HG02798 (cell line): ENCODE results near the gene JUNB.

Source experiments
- ATAC-seq: cut with Tn5 transposase; IDR thresholded peaks from one replicate; pipeline ENCODE4 v1.9.1; 2021; ENCODE audit warnings: mild to moderate bottlenecking; ENCODE audit not compliant: unreplicated experiment, poor library complexity

JUNB gene

DNA sequence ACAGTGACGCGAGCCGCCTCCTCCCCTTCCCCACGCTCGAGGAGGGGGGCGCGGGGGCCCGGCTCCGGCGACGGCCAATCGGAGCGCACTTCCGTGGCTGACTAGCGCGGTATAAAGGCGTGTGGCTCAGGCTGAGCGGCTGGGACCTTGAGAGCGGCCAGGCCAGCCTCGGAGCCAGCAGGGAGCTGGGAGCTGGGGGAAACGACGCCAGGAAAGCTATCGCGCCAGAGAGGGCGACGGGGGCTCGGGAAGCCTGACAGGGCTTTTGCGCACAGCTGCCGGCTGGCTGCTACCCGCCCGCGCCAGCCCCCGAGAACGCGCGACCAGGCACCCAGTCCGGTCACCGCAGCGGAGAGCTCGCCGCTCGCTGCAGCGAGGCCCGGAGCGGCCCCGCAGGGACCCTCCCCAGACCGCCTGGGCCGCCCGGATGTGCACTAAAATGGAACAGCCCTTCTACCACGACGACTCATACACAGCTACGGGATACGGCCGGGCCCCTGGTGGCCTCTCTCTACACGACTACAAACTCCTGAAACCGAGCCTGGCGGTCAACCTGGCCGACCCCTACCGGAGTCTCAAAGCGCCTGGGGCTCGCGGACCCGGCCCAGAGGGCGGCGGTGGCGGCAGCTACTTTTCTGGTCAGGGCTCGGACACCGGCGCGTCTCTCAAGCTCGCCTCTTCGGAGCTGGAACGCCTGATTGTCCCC, at the start of gene JUNB:
JUNB (plus strand) TSS at position 142 of the 706 bp plus-strand sequence; CDS start at position 428, 286 bp downstream.
- peak; percentile 35 for ATAC-seq

DNA sequence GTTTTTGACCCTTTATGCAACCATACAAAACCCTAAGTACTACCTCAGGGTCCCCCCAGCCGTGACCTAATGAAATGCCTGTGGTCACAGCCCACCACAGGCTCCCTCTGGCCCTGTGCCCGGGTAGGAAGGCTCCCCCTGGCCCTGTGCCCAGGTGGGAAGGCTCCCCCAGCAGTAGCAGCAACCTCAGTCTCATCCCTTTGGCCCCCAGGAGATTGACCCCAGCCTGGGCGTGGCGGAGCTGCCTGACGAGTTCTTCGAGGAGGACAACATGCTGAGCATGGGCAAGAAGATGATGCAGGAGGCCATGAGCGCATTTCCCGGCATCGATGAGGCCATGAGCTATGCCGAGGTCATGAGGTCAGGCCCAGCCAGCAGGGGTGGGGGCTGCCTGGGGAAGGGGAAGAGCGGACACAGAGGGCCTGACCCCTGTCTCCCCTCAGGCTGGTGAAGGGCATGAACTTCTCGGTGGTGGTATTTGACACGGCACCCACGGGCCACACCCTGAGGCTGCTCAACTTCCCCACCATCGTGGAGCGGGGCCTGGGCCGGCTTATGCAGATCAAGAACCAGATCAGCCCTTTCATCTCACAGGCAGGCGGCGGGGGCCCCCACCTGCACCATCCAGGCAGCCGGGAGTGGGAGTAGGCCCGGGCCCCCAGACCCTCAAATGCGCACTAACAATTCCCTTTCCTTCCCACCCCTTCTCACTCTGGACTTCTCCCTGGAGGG, 46.0 kb upstream of the JUNB start:
- ATAC-seq, result no peak

DNA sequence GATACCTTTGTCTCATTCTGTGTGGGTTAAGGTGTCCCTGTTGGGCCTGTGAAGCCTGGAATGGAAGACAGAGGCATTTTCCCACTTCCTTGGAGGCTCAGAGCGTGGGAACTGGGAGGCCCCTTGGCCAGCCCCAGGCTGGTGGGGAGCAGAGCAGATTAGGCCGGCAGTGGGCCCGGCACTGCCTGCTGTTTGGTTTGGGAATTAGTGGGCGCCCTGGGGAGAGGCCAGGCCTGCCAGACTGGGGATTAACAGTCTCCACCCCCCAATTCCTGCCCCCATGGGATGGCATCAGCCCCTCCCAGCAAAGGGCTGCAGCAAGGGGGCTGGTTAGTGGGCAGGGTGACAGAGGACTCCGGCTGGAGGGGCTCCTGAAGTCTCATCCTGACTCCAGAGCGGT, 42.8 kb upstream of the JUNB start:
- ATAC-seq, result no peak

DNA sequence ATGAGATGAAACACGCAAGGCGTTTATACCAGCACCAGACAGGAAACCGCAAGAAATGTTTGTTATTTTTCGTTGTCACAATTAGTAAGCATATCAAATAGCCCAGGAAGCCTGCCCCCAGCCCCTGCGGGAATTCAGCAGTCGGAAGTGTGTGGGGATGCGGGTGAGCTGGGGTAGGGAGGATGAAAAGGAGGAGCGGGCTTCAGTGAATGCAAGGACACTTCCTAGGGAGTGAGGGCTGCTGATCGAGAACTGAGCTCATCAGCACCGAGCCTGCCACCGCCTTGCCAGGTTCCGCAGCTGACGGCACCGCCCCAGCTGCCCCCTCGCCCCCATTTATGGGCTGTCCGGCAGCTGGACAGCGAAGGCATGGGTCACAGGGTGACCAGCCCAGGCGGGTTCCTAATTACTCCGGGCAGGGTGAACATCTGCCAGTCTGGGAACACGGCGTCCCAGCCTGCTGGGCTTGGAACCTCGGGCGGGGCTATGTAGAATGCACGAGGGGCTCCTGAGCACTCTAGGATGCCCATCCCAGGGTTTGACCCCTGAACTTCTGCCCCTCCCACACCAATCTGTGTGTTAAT, 41.3 kb upstream of the JUNB start:
- no peak for ATAC-seq

DNA sequence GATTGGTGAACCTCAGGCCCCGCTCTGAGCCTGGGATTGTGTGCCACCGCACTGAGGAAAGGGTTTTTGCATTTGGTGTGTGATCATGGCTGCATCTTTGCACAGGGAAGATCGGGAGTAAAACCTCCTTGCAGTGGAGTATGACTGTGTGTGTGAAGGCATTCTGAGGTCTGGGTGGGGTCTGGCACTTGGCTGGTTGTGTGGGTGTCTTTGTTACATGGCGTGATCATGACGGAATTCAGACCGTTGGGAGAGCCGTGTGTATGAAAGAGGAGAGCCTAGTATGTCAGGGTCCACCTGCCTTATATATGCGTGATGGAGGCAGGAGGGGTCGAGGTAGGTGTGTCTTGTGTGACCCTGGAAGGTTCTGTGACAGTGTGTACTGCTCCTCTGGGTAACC, 40.4 kb upstream of the JUNB start:
- no peak for ATAC-seq

DNA sequence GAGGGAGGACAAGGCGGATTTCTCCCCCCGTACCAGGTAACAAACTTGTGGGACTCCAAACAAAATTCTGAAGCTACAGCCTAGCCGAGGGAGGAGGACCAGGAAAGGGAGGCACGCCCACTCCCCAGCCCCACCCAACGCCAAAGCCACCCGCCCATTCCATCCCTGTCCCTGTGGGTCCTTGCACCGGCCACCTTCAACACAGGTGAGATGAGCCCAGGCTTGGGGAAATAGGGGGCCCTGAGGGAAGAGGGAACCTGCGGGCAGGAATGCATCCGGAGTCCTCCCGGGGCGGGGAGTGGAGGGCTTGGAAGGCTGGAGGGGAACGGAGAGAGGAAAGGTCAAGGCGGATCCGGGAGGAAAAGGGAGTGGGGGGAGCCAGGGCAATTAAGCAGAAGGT, 39.7 kb upstream of the JUNB start, which contains the start of gene BEST2:
BEST2 (plus strand) TSS at position 157 of the 400 bp plus-strand sequence. CDS start 802 bp downstream, outside the sequence.
- ATAC-seq, result no peak

DNA sequence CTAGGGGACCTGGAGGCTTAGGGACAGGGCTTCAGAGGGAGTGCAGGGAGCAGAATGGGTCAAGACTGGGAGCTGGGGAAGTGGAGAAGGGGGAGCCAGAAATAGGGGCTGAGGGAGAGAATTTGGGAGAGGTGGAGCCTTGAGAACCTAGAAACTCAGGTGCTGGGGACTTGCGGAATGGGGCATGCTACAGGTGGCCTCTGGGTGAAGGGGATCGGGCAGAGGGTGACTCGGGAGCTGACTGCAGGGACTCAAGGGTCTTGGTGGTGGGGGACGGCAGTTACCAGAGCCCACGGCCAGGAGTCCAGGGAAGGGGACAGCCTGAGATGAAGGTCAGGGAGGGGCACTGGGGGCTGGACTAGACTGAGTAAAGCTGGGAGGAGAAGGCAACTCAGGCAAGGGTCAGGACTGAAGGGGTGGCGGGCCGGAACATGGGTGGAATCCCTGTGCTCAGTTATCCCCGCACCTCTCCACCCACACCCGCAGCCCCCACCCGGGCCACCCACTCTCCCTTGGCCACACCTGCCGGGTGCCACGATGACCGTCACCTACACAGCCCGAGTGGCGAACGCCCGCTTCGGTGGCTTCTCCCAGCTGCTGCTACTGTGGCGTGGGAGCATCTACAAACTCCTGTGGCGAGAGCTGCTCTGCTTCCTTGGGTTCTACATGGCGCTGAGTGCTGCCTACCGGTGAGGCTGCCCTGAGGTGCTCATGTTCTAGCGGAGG, 39.1 kb upstream of the JUNB start:
- no peak for ATAC-seq

DNA sequence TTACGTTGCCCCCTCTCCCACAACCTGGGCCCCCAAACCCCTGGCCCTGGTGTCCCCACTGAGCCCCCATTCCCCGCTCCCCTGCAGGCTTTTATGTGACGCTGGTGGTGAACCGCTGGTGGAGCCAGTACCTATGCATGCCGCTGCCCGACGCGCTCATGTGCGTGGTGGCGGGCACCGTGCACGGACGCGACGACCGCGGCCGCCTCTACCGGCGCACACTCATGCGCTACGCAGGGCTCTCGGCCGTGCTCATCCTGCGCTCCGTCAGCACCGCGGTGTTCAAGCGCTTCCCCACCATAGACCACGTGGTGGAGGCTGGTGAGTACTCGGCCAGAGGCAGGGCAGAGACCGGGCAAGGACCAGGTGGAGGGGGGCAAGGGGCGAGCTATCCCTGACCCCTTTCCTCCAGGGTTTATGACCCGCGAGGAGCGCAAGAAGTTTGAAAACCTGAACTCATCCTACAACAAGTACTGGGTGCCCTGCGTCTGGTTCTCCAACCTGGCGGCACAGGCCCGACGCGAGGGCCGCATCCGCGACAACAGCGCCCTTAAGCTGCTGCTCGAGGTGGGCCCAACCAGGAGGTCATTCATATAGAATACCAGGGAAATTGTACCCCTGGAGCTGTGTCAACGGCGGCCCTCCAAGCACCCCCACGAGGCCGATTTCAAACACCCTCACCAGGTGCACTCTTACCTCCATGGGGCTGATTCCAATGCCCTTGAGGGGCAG, 36.7 kb upstream of the JUNB start:
- no peak for ATAC-seq

DNA sequence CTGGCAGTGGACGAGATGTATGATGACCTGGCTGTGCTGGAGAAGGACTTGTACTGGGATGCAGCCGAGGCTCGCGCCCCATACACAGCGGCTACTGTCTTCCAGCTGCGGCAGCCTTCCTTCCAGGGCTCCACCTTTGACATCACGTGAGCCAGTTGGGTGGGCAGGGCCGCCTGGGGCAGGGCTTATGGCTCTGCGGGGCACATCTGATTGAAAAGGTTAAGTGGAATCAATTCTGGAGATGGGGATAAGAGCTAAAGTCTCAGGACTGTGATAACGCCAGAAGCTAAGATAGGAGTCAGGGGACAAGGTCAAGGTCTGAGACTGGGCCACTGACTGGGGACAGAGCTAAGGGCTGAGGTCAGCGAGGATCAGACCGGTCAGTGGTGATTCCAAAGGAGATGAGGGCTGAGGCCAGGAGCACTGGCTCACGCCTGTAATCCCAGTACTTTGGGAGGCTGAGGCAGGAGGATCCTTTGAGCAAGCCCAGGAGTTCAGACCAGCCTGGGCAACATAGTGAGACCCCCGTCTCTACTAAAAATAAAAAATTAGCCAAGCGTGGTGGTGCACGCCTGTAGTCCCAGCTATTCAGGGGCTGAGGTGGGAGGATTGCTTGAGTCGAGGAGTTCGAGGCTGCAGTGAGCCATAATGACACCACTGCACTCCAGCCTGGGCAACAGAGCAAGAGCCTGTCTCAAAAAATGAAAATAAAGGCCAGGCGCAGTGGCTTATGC, 35.0 kb upstream of the JUNB start:
- ATAC-seq, result no peak

DNA sequence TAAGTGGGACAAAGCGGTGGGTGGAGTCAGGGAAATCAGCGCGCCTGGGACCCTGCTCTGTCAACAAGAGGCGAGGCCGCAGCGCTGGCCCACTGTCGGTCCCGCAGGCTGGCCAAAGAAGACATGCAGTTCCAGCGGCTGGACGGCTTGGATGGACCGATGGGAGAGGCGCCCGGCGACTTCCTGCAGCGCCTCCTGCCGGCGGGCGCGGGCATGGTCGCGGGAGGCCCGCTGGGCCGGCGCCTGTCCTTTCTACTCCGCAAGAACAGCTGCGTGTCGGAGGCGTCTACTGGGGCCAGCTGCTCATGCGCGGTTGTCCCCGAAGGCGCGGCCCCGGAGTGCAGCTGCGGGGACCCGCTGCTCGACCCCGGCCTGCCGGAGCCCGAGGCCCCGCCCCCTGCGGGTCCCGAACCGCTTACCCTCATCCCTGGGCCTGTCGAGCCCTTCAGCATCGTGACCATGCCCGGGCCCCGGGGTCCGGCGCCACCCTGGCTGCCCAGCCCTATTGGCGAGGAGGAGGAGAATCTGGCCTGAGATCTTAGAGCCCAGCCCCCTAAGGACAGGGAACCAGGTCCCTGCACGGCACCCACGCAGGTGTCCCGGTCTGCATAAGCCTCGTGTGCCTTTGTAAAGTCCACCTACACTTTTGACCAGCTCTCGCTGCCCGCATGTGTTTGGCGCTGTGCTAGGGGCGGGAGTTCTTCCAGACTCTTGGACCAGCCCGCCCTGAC, 33.6 kb upstream of the JUNB start:
- no peak for ATAC-seq

DNA sequence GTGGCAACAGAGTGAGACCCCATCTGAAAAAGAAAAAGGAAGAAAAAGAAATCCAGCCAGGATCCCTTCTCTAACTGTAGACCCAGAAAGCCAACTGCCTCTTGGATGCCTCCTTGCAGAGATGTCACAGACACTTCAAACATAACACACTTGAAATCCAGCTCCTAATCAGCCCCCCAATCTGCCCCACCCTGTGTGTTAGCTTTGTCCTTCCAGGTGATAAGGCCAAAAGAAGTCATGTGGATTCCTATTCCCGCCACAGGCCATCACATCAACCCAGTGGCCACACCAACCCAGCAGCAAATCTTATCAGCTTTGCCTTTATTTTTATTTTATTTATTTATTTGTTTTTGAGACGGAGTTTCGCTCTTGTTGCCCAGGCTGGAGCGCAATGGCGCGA, 31.6 kb upstream of the JUNB start:
- ATAC-seq, result no peak

DNA sequence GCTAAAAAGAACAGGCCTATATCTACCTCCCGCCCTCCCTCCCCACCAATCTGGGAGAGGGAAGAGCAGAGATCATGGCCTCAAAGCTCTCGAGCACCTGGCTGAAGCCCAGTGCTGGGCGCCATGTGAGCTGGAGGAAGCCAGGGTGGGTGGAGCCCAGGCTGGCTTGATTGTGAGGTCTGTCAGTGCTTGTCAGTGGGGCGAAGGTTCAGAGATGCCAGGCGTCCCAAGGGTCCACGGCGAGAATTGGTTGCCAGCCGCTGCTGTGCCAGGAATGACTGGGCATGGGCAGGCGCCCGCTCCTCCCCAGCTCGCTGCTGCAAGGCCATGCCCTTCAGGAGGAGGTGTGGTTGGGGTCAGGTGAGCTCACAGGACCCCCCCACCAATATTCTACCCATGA, 28.2 kb upstream of the JUNB start:
- no peak for ATAC-seq

DNA sequence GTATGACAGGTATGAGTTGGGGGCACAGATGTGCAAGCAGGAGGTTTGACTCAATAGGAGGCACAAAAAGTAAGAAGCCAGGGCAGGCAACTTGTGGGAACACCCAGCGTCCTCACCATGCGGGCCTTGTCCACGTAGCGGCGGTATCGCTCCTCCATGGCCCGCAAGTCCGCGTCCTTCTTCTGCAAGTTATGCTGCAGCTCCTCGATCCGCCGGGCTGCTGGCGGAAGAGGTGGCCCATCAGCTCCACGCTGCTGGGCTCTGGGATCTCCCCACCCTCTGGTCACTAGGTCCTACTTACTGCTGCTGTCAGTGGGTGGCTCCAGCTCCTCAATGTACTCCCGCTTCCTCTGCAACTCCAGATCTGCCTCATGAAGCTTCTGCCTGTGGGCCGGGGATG, 26.6 kb upstream of the JUNB start:
- no peak for ATAC-seq

DNA sequence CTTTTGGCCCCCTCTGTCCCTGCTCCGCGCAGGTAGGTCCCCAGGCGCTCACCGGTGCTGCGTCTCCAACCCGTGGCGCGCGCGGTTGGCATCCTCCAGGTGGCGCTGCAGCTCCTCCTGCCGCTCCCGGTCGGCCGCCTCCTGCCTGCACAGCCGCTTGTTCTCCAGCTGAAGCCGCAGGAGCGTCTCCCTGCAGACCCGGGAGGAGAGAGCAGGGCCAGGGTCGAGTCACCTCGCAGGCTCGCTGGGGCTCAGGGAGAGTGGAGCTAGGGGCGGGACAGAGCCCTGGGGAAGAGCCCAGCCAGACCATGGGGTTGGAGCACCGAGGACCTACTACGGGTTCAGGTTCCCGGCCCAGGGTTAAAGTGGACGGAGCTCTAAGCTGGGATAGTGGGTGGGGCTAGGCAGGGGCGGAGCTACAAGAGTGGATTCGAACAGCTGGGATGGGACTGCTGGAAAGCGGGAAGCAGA, 25.2 kb upstream of the JUNB start:
- ATAC-seq, result no peak

DNA sequence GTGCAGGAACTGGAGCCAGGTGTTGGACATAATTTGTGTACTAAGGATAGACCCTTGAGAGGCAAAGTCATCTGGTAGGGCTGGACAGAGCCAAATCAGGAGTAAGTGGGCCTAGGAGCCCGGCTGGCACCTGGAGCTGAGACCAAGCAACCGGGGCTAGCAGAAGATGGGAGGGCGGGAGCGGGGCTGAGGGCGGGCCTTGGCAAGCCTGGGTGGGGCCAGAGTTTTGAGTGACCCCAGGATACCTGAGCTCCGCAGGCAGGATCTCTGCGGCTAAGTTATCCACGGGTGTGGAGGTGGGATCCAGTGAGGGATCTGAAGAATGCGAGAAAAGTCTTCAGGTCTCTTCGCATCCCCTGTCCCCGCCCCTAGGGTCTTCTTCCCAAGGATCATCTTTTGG, 24.1 kb upstream of the JUNB start:
- ATAC-seq, result no peak

DNA sequence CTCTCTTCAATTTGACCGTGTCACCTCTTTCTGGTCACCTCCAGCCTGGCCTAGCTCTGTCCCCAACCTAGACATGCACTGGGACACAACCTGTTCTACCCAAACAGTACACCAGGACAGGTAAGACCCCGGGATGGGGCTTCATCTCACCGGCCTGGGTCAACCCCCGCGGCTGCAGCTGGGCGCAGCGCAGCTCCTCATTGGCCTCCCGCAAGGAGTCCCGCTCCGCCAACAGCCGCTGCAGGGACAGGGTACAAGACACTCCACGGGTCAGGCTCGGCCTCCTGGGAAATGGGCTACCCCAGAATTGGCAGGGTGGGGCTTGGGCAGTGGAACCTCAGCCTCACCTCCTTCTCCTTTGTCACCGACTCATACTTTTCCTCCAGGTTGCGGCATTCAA, 23.6 kb upstream of the JUNB start:
- no peak for ATAC-seq

DNA sequence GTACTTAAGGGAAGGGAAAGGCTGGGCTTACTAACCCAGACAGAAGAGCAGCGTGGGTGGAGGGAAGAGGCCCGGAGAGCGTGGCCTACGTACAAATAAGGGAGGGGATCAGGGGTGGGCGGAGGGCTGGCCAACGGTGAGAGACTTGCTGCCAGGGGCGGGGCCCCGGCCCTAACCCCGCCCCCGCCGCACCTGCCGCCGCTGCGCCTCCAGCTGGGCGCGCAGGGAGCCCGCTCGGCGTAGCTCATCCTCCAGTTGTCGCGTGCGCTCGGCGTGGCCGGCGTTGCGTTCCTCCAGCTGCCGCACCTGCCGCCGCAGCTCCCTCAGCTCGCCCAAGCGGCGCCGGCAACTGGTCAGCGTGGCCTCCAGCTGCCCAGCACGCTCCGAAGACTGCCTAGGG, 21.6 kb upstream of the JUNB start:
- ATAC-seq, result peak; percentile 61

DNA sequence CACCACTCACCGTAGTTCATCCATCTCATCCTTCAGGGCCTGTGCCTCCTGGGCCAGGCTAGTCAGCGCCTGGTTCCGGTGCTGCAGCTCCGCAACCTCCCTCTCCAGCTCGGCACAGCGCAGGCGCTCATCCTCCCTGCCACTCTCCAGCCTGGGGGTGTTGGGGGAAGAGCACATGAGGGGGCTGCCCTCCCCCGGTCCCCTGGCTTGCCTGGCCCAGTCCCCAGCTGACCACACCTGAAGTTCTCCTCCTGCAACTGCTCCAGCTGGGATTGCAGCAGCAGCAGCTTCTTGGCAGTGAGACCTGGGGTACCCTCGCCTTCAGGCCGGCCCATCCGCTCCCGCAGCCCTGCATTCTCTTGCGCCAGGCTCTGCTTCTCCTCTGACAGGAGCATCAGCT, 20.4 kb upstream of the JUNB start:
- ATAC-seq, result no peak

DNA sequence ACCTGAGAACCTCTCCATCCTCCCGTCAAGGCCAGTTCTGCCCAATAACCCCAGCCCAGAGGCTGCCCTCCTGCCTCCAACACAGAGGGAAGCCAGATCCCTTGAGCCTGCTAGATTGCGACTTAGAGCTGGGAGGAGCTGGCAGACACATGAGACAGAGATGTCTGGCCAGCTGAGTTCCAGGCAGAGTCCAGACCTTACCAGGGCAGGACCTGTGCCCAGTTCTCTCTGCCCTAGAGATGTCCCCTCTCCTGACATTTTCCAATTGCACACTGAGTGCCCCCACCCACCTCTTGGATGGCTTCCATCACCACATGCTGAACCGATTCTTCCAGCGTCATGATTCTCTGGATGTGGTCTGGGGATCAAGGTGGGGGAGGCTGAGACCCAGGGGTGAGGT, 19.0 kb upstream of the JUNB start:
- no peak for ATAC-seq
